ENCODE results near the gene ATP11A. TPM values are rescaled to one million over a fixed set of nuclear protein-coding genes. Genes with fewer than 3 reads are reported as not detected.

ATP11A gene
- total and polyA plus RNA-seq, 2 experiments from 2014 or later: 12.3 to 52.6 TPM

DNA sequence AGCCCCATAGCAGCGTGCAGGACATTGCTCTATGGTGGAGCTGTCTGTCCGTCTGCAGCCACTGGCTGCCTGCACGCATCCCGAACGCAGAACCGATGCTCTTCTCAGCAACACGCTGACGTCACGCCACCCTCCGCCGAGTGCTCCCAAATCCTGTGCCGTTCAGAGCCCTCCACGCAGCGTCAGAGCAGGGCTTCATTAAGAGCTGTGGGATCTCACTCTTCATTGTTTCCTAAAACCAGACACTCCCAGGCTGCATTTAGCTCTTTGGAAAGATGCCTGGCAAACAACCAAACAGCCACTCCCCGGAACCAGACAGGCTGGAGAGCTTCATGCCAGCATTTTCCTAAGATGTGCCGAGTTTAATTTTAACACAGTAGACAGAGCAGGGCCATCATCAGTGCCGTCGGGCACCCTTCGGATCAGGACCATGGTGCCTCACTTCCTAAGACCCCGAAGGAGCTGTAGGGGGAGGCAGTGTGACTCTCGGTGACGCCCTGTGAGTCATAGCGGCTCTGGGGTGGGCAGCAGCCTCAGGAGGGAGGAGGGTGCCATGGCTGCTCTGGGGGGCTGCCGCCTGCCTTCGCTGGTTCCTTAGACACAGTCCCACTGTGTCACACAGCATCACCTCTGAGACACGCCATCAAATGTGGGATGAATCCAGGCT is 147.7 kb downstream of the ATP11A start (continued):
- TF ChIP-seq, protein P1, sequence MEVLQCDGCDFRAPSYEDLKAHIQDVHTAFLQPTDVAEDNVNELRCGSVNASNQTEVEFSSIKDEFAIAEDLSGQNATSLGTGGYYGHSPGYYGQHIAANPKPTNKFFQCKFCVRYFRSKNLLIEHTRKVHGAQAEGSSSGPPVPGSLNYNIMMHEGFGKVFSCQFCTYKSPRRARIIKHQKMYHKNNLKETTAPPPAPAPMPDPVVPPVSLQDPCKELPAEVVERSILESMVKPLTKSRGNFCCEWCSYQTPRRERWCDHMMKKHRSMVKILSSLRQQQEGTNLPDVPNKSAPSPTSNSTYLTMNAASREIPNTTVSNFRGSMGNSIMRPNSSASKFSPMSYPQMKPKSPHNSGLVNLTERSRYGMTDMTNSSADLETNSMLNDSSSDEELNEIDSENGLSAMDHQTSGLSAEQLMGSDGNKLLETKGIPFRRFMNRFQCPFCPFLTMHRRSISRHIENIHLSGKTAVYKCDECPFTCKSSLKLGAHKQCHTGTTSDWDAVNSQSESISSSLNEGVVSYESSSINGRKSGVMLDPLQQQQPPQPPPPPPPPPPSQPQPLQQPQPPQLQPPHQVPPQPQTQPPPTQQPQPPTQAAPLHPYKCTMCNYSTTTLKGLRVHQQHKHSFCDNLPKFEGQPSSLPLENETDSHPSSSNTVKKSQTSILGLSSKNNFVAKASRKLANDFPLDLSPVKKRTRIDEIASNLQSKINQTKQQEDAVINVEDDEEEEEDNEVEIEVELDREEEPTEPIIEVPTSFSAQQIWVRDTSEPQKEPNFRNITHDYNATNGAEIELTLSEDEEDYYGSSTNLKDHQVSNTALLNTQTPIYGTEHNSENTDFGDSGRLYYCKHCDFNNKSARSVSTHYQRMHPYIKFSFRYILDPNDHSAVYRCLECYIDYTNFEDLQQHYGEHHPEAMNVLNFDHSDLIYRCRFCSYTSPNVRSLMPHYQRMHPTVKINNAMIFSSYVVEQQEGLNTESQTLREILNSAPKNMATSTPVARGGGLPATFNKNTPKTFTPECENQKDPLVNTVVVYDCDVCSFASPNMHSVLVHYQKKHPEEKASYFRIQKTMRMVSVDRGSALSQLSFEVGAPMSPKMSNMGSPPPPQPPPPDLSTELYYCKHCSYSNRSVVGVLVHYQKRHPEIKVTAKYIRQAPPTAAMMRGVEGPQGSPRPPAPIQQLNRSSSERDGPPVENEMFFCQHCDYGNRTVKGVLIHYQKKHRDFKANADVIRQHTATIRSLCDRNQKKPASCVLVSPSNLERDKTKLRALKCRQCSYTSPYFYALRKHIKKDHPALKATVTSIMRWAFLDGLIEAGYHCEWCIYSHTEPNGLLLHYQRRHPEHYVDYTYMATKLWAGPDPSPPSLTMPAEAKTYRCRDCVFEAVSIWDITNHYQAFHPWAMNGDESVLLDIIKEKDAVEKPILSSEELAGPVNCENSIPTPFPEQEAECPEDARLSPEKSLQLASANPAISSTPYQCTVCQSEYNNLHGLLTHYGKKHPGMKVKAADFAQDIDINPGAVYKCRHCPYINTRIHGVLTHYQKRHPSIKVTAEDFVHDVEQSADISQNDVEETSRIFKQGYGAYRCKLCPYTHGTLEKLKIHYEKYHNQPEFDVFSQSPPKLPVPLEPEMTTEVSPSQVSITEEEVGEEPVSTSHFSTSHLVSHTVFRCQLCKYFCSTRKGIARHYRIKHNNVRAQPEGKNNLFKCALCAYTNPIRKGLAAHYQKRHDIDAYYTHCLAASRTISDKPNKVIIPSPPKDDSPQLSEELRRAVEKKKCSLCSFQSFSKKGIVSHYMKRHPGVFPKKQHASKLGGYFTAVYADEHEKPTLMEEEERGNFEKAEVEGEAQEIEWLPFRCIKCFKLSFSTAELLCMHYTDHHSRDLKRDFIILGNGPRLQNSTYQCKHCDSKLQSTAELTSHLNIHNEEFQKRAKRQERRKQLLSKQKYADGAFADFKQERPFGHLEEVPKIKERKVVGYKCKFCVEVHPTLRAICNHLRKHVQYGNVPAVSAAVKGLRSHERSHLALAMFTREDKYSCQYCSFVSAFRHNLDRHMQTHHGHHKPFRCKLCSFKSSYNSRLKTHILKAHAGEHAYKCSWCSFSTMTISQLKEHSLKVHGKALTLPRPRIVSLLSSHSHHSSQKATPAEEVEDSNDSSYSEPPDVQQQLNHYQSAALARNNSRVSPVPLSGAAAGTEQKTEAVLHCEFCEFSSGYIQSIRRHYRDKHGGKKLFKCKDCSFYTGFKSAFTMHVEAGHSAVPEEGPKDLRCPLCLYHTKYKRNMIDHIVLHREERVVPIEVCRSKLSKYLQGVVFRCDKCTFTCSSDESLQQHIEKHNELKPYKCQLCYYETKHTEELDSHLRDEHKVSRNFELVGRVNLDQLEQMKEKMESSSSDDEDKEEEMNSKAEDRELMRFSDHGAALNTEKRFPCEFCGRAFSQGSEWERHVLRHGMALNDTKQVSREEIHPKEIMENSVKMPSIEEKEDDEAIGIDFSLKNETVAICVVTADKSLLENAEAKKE (CRISPR knock-in tag; IDR thresholded peaks at IDR 0.05): no peak
- TF ChIP-seq, protein P2, sequence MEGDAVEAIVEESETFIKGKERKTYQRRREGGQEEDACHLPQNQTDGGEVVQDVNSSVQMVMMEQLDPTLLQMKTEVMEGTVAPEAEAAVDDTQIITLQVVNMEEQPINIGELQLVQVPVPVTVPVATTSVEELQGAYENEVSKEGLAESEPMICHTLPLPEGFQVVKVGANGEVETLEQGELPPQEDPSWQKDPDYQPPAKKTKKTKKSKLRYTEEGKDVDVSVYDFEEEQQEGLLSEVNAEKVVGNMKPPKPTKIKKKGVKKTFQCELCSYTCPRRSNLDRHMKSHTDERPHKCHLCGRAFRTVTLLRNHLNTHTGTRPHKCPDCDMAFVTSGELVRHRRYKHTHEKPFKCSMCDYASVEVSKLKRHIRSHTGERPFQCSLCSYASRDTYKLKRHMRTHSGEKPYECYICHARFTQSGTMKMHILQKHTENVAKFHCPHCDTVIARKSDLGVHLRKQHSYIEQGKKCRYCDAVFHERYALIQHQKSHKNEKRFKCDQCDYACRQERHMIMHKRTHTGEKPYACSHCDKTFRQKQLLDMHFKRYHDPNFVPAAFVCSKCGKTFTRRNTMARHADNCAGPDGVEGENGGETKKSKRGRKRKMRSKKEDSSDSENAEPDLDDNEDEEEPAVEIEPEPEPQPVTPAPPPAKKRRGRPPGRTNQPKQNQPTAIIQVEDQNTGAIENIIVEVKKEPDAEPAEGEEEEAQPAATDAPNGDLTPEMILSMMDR (conservative IDR thresholded peaks at IDR 0.05; ENCODE audit: low read depth in 2 of 2): no peak

DNA sequence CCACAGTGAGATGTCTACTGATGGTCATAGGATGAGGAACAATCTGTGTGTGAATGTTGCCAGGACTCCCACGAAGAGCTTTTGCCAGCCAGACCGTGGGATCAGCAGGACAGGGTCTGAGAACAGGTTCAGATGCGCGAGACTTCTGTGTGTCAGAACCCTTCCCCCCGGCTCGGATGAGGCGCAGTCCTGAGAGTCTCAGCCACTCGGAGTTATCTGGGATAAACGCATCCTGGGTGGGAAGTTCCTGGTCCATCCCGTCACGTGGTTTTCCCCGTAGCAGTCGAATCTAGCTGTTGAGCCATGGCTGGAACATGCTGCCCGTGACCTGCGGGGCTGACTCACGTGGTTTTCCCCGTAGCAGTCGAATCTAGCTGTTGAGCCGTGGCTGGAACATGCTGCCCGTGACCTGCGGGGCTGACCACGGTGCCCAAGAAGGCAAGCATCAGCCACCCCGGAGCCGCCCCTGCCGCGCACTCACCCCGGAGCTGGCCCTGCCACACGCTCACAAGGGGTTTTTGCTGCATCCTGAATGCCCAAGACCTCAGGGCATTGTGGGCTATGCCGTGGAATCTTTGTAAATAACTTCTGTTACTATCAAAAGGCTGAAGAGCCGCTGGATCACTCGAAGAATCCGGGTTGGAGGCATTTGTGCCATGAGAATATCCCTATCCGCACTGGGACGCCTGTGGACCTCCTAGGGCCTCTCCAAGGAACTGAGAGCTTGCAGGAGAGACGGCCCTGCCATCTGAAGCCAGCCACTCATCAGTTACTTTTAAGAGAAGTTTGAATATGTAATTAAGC is 148.4 kb downstream of the ATP11A start:
- no peaks in the 10 kb centered on the region for H3K79me2 ChIP-seq (replicated peaks; ENCODE audit: insufficient read depth)
- peaks cover 7% of the 10 kb centered on the region for H3K4me1 Mint-ChIP-seq
- H3K27ac Mint-ChIP-seq: no peak overlapping the region
- peaks cover 72% of the 10 kb centered on the region for H3K36me3 Mint-ChIP-seq (ENCODE audit: low read depth)
- no peaks in the 10 kb centered on the region for H3K9me2 ChIP-seq (ENCODE audit: insufficient read depth)
- no peaks in the 10 kb centered on the region for H3K4me1 ChIP-seq (ENCODE audit: insufficient read depth)
- H2AFZ ChIP-seq: no peak overlapping the region
- H3K4me2 ChIP-seq: no peak overlapping the region
- no peaks in the 10 kb centered on the region for H3K9me3 Mint-ChIP-seq
- ATAC-seq: no peak
- no peak overlapping the region for H3K27ac ChIP-seq (ENCODE audit: low read depth)
- H3K4me3 Mint-ChIP-seq: no peak overlapping the region
- H3K27me3 ChIP-seq (ENCODE audit: insufficient read depth): no peaks in the 10 kb centered on the region
- peaks cover 5% of the 10 kb centered on the region; the same call in 1 of the 2 replicates for H3K36me3 ChIP-seq (ENCODE audit: insufficient read depth)
- no peak for DNase-seq (ENCODE audit: low spot score)
- H3K4me3 ChIP-seq: no peak overlapping the region
- no peaks in the 10 kb centered on the region for H3F3A ChIP-seq (replicated peaks; ENCODE audit: low read depth)
- H3K27me3 Mint-ChIP-seq (ENCODE audit: insufficient read depth, low read depth, poor library complexity): peaks cover 11% of the 10 kb centered on the region
- H4K20me1 ChIP-seq (replicated peaks; ENCODE audit: insufficient read depth): no peaks in the 10 kb centered on the region
- TF ChIP-seq EZH2phosphoT487 (IDR thresholded peaks at IDR 0.05; ENCODE audit: unreplicated experiment) (no peak), POLR2AphosphoS5 (IDR thresholded peaks at IDR 0.05; ENCODE audit: low read depth) (no peak), EZH2 (IDR thresholded peaks at IDR 0.05; ENCODE audit: low read depth, unreplicated experiment) (no peak), CREB1 (CRISPR knock-in tag; IDR thresholded peaks at IDR 0.05; ENCODE audit: low read depth) (no peak), STAT1 (IDR thresholded peaks at IDR 0.05; ENCODE audit: unreplicated experiment) (no peak), NANOG (IDR thresholded peaks at IDR 0.05; ENCODE audit: borderline replicate concordance) (no peak)
- TF ChIP-seq, protein P2 (conservative IDR thresholded peaks at IDR 0.05; ENCODE audit: low read depth in 2 of 2): no peak
- TF ChIP-seq, protein P3, sequence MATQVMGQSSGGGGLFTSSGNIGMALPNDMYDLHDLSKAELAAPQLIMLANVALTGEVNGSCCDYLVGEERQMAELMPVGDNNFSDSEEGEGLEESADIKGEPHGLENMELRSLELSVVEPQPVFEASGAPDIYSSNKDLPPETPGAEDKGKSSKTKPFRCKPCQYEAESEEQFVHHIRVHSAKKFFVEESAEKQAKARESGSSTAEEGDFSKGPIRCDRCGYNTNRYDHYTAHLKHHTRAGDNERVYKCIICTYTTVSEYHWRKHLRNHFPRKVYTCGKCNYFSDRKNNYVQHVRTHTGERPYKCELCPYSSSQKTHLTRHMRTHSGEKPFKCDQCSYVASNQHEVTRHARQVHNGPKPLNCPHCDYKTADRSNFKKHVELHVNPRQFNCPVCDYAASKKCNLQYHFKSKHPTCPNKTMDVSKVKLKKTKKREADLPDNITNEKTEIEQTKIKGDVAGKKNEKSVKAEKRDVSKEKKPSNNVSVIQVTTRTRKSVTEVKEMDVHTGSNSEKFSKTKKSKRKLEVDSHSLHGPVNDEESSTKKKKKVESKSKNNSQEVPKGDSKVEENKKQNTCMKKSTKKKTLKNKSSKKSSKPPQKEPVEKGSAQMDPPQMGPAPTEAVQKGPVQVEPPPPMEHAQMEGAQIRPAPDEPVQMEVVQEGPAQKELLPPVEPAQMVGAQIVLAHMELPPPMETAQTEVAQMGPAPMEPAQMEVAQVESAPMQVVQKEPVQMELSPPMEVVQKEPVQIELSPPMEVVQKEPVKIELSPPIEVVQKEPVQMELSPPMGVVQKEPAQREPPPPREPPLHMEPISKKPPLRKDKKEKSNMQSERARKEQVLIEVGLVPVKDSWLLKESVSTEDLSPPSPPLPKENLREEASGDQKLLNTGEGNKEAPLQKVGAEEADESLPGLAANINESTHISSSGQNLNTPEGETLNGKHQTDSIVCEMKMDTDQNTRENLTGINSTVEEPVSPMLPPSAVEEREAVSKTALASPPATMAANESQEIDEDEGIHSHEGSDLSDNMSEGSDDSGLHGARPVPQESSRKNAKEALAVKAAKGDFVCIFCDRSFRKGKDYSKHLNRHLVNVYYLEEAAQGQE (IDR thresholded peaks at IDR 0.05; ENCODE audit: unreplicated experiment): no peak

All from GM23338 (cell line).